ENCODE data around the gene PRKG1. TPM values are rescaled to one million over a fixed set of nuclear protein-coding genes. Genes with fewer than 3 reads are reported as not detected.
A peak's percentile ranks its signal among the peaks of the same experiment; 100 is the strongest.

The PRKG1 gene
- total RNA-seq, 4 donors from 2014 or later: 24.5 to 46.1 (median 37.1) TPM

DNA sequence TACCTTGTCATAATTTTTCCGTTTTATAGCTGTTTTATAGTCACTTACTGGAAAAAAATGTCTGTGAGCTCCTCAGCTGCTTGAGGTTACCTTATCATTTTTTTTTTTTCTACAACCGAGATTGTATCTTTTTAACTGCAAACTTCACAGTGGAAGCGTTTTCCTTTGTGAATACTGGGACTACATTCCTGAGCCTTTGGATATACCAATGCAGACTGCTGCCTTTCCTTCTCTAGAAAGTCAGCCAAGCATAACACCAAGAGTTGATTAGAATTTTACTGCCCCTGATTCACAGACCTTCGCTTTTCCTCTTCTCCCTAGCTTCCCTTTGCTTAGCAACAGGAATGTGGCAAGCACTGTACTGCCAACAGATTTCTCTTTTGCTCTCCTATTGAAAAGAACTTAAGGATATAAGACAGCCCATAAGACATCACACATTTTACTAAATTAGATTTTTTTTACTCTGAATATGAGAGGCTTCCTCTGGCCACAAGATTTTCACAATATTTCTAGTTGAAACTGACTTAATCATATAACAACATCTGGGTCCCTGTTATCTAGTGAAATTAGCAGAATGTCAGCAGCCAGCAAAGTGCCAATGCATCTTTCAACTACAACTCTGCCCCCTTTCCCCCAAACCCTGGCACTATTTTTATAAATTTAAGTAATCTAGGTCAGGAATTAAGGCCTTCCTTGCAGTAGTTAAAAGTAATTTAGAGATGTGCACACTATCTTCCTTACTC, 170.6 kb downstream of the PRKG1 start:
- peak overlapping the region; percentile 21 to 40 (median 30) for H3K27ac ChIP-seq (replicated peaks in 1 of 4)
- peaks cover 12 to 57% (median 44%) of the 10 kb centered on the region in 4 donors for H3K4me1 ChIP-seq
- intact Hi-C loops (cut with DNase I): no loop called here
- no peak for TF ChIP-seq POLR2AphosphoS5 (IDR thresholded peaks at IDR 0.05)
- TF ChIP-seq EP300 (IDR thresholded peaks at IDR 0.05): no peak
- TF ChIP-seq, protein P1, sequence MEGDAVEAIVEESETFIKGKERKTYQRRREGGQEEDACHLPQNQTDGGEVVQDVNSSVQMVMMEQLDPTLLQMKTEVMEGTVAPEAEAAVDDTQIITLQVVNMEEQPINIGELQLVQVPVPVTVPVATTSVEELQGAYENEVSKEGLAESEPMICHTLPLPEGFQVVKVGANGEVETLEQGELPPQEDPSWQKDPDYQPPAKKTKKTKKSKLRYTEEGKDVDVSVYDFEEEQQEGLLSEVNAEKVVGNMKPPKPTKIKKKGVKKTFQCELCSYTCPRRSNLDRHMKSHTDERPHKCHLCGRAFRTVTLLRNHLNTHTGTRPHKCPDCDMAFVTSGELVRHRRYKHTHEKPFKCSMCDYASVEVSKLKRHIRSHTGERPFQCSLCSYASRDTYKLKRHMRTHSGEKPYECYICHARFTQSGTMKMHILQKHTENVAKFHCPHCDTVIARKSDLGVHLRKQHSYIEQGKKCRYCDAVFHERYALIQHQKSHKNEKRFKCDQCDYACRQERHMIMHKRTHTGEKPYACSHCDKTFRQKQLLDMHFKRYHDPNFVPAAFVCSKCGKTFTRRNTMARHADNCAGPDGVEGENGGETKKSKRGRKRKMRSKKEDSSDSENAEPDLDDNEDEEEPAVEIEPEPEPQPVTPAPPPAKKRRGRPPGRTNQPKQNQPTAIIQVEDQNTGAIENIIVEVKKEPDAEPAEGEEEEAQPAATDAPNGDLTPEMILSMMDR (IDR thresholded peaks at IDR 0.05): no peak
- no peak for TF ChIP-seq POLR2A (IDR thresholded peaks at IDR 0.05; ENCODE audit: low read depth)
- H3K4me3 ChIP-seq: no peak overlapping the region
- H3K9me3 ChIP-seq: no peaks in the 10 kb centered on the region
- H3K27me3 ChIP-seq: no peaks in the 10 kb centered on the region
- H3K36me3 ChIP-seq: no peaks in the 10 kb centered on the region
- DNase-seq (ENCODE audit: extremely low spot score): no peak
- 29% methylated on average over 4 of the region's 4 CpGs for whole genome bisulfite sequencing

DNA sequence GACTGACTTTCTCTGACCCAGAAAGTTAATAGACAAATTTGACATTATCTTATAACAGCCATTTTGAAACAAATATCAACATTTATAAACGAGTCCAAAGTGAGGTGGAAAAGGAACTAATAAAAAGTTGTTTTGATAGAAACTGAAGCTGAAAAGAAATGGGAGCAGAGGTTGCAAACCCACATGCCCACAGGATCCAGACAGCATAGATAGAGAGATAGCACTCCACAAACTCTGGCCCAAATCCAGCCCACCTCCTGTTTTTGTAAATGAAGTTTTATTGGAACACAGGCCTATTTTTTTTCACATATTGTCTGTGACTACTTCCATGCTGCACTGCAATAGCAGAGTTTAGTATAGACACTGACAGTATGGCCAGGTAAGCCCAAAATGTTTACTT, 171.9 kb downstream of the PRKG1 start:
- Histone ChIP-seq H3K27ac (replicated peaks in 1 of 4) (no peak overlapping the region), H3K27me3 (no peaks in the 10 kb centered on the region), H3K9me3 (no peaks in the 10 kb centered on the region), H3K36me3 (no peaks in the 10 kb centered on the region), H3K4me1 (peaks cover 24 to 61% (median 51%) of the 10 kb centered on the region in 4 donors), H3K4me3 (no peak overlapping the region)
- 50% methylated on average over 1 of the region's 1 CpG for WGBS
- DNase-seq (ENCODE audit: extremely low spot score): no peak
- intact Hi-C loops (cut with DNase I): no loop called here
- TF ChIP-seq EP300 (IDR thresholded peaks at IDR 0.05) (no peak), POLR2A (IDR thresholded peaks at IDR 0.05; ENCODE audit: low read depth) (no peak), POLR2AphosphoS5 (IDR thresholded peaks at IDR 0.05) (no peak)
- TF ChIP-seq, protein P1 (IDR thresholded peaks at IDR 0.05): no peak

DNA sequence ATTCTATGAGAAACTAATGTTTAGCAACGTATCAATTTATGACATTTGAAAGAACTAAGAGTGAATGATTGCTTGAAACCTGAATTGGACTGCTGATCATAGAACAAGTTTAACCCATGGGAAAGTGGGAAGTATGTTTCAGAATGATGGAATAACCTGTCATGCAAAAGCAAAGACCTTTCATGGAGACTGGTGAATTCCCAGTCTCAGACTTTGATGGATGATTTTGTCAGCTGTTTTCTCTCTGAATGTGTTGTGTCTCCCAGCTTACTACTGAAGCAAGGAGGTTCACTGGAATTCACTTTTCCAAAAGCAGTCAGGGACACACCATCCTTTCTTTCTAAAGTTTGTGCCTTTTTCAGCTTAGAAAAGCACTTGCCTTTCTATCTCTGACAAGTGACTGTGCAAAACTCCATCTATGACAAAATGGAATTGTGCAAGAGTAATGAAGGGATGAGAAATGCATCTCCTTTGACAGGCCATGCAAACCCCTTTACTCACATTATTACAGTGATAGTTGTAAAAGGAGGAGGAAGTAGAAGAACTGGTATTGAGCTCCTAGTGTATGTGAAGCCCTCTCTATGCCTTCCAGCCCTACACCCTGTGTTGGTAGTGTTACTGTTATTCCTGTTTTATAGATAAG, 176.1 kb downstream of the PRKG1 start:
- Histone ChIP-seq H3K9me3 (no peaks in the 10 kb centered on the region), H3K4me1 (peaks cover 18 to 37% (median 26%) of the 10 kb centered on the region in 4 donors), H3K4me3 (no peak overlapping the region), H3K27ac (replicated peaks in 1 of 4) (no peak overlapping the region), H3K27me3 (no peaks in the 10 kb centered on the region), H3K36me3 (no peaks in the 10 kb centered on the region)
- 61% methylated on average over 1 of the region's 1 CpG for WGBS
- TF ChIP-seq POLR2AphosphoS5 (IDR thresholded peaks at IDR 0.05) (no peak), EP300 (IDR thresholded peaks at IDR 0.05) (no peak), POLR2A (IDR thresholded peaks at IDR 0.05; ENCODE audit: low read depth) (no peak)
- TF ChIP-seq, protein P1 (IDR thresholded peaks at IDR 0.05): no peak
- DNase-seq (ENCODE audit: extremely low spot score): no peak
- intact Hi-C loops (cut with DNase I): no loop called here

DNA sequence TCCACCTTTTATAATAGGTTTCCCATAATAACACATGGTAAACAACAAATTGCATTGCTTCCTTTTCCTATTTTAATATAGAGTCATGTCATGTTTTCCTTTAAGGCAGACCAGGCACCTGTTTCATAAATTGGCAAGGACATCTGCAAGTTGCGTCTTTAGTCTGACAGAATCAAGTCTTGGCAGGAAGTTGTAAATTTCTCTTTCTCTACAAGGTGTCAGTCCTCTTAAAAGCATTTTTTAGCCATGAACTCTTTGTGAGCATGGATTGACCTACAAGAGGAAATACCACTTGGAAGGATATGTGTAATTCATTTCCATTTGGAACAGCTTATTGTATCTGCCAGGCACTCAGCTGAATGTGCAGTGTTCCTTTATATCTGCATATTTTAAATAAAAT, 176.8 kb downstream of the PRKG1 start:
- no peak overlapping the region for H3K27ac ChIP-seq (replicated peaks in 1 of 4)
- H3K9me3 ChIP-seq: no peaks in the 10 kb centered on the region
- TF ChIP-seq EP300 (IDR thresholded peaks at IDR 0.05) (no peak), POLR2AphosphoS5 (IDR thresholded peaks at IDR 0.05) (no peak)
- TF ChIP-seq, protein P1 (IDR thresholded peaks at IDR 0.05): no peak
- no peak overlapping the region for H3K4me3 ChIP-seq
- DNase-seq (ENCODE audit: extremely low spot score): no peak
- H3K4me1 ChIP-seq: peaks cover 15 to 32% (median 20%) of the 10 kb centered on the region in 4 donors
- 9% methylated on average over 1 of the region's 1 CpG for WGBS
- intact Hi-C loops (cut with DNase I): no loop called here
- H3K27me3 ChIP-seq: no peaks in the 10 kb centered on the region
- no peaks in the 10 kb centered on the region for H3K36me3 ChIP-seq

Measured in esophagus muscularis mucosa (tissue), 4 donors.